Coronary artery (tissue), 2 donors: Measurements from ENCODE around the gene FHOD1.

Experiments used
- DNase-seq: peaks from one replicate; pipeline ENCODE4 v3.0.0-alpha.2; 2017; ENCODE audit warnings: low spot score
- H3K27ac ChIP-seq, 2 donors: fragments of 200-600 bp; sonication (generic); one replicate each; pipeline ENCODE4 v1.5.1; 2016 to 2019
- H3K4me3 ChIP-seq: fragments of 200-600 bp; sonication (generic); 2 replicates; pipeline ENCODE4 v1.5.1; 2016; ENCODE audit warnings: mild to moderate bottlenecking, moderate library complexity
- TF ChIP-seq, protein P1 (sequence below): fragments of 200-600 bp; sonication (generic); IDR thresholded peaks from one replicate; pipeline ENCODE4 v1.5.1; 2019; ENCODE audit warnings: antibody characterized with exemption

The FHOD1 gene

DNA sequence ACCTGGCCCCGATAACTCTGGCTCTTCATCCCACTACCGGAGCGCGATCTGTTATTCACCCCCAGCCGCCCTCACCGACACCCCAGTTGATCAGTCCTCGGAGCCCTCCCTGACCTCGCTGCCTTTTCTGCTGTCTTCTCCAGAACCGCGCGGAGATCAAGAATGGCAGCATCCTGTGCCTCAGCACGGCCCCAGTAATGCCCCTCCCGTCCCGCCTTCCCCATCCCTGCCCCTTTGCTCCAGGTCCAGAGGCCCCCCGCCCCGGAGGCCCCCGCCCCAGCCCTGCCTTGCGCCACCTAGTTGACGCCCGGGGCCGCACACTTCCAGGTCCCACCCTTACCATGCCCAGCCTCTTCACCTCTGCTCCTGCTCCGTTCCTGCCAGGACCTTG lies 47.5 kb downstream of the FHOD1 start:
- Histone ChIP-seq H3K4me3 (no peak overlapping the region), H3K27ac (no peak overlapping the region)
- TF ChIP-seq, protein P1, sequence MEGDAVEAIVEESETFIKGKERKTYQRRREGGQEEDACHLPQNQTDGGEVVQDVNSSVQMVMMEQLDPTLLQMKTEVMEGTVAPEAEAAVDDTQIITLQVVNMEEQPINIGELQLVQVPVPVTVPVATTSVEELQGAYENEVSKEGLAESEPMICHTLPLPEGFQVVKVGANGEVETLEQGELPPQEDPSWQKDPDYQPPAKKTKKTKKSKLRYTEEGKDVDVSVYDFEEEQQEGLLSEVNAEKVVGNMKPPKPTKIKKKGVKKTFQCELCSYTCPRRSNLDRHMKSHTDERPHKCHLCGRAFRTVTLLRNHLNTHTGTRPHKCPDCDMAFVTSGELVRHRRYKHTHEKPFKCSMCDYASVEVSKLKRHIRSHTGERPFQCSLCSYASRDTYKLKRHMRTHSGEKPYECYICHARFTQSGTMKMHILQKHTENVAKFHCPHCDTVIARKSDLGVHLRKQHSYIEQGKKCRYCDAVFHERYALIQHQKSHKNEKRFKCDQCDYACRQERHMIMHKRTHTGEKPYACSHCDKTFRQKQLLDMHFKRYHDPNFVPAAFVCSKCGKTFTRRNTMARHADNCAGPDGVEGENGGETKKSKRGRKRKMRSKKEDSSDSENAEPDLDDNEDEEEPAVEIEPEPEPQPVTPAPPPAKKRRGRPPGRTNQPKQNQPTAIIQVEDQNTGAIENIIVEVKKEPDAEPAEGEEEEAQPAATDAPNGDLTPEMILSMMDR: no peak
- DNase-seq: no peak

DNA sequence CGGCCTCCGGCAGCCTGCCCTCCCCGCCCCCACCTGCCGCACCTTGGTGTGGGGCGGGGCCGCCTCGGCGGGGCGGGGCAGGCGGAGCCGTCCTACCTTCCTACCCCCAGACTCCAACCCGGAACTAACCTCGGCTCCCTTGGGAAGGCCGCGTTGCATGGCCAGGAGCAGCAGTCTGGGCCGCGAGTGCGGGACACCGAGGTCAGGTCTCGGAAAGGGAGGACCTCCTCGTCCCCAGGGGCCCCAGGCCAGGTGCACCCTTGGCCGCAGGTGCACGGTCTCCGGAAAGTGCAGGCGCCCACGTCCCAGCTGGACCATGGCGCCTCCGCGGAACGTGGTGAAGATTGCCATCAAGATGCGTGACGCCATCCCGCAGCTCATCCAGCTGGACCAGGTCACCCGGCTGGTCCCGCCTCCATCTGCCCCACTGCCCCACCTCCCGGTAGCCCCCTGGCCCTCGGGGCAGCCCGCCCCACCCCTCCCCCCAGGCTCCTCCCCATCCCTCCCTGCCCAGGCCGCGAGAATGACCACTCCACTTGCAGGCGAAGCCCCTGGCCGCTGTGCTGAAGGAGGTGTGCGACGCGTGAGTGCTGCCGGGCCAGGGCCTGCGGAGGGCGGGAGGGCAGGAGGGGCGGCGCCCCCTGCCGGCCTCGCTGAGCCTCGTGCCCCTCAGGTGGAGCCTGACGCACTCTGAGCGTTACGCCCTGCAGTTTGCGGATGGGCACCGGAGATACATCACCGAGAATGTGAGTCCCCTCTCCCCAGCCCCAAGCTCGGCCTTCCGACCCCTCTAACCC lies 48.1 kb downstream of the FHOD1 start, which contains the start of gene ELMO3:
ELMO3 (plus strand) TSS at position 121 of the 797 bp plus-strand sequence; CDS start at position 317, 196 bp downstream.
- no peak for DNase-seq
- TF ChIP-seq, protein P1: no peak
- no peak within 1 kb of the TSS for H3K4me3 ChIP-seq
- no peak within 1 kb of the TSS for H3K27ac ChIP-seq

DNA sequence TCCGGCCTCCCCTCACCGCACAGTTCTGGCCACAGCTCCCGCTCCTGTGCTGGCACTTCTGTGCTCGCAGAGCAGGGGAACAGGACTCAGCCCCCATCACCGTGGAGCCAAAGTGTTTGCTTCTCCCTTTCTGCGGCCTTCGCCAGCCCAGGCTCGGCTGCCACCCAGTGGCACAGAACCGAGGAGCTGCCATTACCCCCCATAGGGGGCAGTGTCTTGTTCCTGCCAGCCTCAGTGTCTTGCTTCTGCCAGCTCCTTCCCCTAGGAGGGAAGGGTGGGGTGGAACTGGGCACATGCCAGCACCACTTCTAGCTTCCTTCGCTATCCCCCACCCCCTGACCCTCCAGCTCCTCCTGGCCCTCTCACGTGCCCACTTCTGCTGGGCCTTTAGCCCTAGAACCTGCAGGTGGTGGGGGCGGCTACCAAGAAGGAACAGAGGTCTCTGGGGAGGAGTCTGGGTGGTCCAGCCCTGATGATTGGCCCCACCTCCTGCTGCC lies 49.0 kb downstream of the FHOD1 start:
- no peak overlapping the region for H3K27ac ChIP-seq
- H3K4me3 ChIP-seq: no peak overlapping the region
- TF ChIP-seq, protein P1: peak; percentile 31
- no peak for DNase-seq

DNA sequence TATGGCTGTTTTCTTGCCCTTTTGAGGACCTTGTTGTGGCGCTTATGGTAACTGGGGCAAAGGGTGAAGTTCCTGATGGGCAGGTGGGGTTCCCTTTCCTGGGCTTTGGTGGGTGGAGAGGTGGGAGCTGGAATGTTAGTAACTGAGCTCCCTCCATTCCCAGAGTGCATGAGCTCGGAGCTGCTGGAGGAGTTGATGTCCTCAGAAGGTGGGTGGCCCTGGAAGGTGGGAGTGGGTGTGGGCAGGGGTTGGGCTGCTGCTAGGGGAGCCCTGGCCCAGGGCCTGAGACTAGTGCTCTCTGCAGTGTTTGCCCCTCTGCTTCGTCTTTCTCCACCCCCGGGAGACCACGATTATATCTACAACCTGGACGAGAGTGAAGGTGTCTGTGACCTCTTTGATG lies 49.6 kb downstream of the FHOD1 start:
- no peak for DNase-seq
- TF ChIP-seq, protein P1: no peak
- Histone ChIP-seq H3K27ac (no peak overlapping the region), H3K4me3 (no peak overlapping the region)

DNA sequence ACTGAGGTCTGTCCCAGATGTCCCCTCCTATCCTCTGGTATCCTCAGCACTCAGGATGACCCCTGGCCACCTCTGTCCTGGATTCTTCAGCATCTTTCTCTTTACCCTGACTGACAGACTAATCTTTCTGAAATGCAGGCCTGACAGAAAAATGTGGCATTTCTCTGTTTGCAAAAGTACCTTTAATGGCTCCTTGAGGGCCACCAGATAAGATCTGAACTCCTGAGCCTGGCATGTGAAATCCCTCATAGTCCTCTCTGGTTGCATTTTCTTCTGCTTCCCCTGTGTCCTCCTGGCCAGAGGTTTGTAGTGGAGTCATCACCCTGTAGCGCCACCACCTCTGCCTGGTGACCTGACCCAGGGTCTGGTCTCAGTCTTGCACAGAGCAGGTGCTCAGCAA lies 50.4 kb downstream of the FHOD1 start:
- no peak overlapping the region for H3K27ac ChIP-seq
- no peak overlapping the region for H3K4me3 ChIP-seq
- DNase-seq: no peak
- TF ChIP-seq, protein P1: no peak

DNA sequence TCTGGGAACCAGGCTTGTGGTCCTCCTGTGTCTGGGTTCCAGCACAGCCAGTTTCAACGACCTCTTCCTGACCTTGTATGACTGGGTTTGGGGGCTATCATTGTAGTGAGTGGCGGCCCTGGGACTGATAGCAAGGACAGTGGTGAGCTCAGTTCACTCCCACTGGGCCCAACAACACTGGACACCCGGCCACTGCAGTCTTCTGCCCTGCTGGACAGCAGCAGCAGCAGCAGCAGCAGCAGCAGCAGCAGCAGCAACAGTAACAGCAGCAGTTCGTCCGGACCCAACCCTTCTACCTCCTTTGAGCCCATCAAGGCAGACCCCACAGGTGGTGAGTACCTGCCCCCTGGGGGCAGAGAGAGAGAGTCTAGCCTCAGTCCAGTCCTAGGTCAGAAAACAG lies 51.6 kb downstream of the FHOD1 start:
- H3K27ac ChIP-seq: no peak overlapping the region
- DNase-seq: no peak
- TF ChIP-seq, protein P1: no peak

DNA sequence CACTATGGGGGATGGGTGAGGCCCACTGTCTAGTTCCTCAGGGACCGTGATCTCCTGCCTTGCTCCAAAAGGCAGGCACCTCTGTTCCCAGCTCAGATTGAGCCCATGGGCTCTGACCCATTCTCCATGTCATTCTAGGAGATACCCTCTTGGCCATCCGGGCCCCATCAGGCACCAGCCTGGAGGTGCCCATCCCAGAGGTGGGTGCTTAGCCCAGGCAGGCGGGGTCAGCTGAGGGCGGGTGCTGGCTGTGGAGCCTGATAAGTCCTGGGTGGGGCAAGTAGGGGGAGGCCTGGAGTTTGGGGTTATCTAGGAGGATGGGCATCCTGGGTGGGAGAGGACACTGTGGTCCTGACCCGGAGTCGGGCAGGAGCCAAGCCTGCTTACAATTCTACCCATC lies 53.0 kb downstream of the FHOD1 start:
- TF ChIP-seq, protein P1: no peak
- H3K4me3 ChIP-seq: no peak overlapping the region
- H3K27ac ChIP-seq: no peak overlapping the region
- DNase-seq: no peak

More for the DNA sequence above, 51.6 kb downstream of the FHOD1 start:
- no peak overlapping the region for H3K4me3 ChIP-seq
